Loucy (cell line): ENCODE measurements around the gene DBNL.

Experiments
- CTCF ChIP-seq: fragments of 200-600 bp; sonication (generic); conservative IDR thresholded peaks from 2 replicates; pipeline ENCODE4 v1.5.1; 2014; ENCODE audit warnings: mild to moderate bottlenecking, antibody characterized with exemption, low read length
- EZH2phosphoT487 ChIP-seq: fragments of 200-600 bp; IDR thresholded peaks from 2 replicates; pipeline ENCODE4 v1.6.1; 2018; ENCODE audit warnings: antibody characterized with exemption, mild to moderate bottlenecking, moderate library complexity, borderline replicate concordance

GRCh38 chr7:44102846-44103565 lies 58.5 kb downstream of the DBNL start:
- TF ChIP-seq CTCF = no peak
- TF ChIP-seq EZH2phosphoT487 = no peak
